HG03103 (cell line): ENCODE data around the gene WWTR1.

Experiments
- ATAC-seq: cut with Tn5 transposase; IDR thresholded peaks from one replicate; pipeline ENCODE4 v1.9.1; 2021; ENCODE audit warnings: low read depth; ENCODE audit not compliant: unreplicated experiment

The WWTR1 gene

GRCh38 chr3:149599236-149599635 lies 58.6 kb downstream of the WWTR1 start:
- ATAC-seq, result no peak

- no peak for ATAC-seq
Observed at GRCh38 chr3:149596134-149596770, 61.6 kb downstream of the WWTR1 start.

DNA sequence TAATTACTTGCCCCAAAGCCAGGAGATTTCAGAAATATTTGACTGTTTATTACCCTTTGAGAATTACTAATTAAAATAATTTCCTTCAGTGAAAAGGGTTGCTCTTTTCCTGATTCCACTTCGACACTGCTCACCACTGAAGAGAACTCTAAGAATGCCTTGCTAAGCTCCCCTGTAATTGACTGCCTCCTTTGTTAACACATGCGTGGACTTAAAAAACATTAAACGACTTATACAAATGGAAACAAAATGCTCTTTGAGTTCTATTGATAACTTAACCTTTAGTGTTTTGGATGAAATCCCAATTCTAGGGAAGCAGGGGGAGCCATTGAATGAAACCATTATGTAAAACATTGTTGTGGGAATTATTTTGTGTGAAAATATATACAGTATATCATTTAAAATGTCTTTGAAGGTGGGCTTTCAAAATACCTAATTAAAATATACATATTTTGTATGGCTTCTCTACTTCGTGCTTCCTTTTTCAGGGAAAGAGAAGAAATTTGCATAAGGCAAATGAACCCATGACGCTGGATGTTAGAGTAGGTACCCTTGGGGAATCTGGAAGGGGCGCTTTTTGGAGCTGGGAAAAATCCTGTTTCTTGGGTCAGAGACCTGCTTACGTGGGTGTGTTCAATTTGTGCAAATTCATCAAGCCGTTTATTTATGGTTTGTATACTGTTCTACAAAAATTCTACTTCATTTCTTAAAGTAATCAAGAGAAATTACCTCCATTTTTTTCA lies 64.2 kb downstream of the WWTR1 start:
- ATAC-seq, result no peak

- ATAC-seq, result no peak
Observed at GRCh38 chr3:149592758-149593240, 65.0 kb downstream of the WWTR1 start.

DNA sequence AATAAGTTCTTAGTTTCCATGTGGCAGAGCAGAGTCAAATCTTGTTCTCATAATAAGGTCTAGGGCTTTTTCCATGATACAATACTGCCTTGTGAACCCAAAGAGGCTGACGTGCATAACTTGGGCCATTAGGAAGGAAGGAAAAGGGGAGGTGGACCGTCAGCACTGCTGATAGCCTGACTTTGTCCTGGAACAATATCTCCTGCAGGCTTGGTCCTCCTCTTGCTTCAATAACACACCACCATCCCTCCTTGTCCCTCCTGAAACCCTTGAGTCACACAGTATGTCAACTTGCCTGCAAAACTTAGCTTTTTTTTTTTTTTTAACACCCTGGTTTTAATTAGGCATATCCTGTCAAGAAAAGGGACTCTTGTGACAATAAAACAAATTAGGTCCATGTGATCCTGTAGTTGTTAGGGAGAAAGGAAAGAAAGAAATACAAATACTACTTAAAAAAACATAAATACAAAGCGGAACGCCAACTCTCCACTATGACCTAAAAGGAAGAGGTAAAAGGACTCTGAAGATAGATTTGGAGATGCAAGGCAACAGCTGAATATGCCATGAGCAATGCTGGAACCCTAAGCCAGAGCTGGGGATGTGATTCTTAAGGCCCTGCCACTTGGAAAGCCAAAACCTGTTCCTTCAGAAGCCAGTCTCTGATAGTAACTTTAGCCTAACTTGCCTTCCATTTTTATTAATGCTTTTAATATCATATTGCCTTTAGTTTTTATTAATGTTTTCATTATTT lies 67.0 kb downstream of the WWTR1 start:
- no peak for ATAC-seq

GRCh38 chr3:149589332-149589731 lies 68.5 kb downstream of the WWTR1 start:
- no peak for ATAC-seq

- no peak for ATAC-seq
Observed at GRCh38 chr3:149588909-149589308, 68.9 kb downstream of the WWTR1 start.

DNA sequence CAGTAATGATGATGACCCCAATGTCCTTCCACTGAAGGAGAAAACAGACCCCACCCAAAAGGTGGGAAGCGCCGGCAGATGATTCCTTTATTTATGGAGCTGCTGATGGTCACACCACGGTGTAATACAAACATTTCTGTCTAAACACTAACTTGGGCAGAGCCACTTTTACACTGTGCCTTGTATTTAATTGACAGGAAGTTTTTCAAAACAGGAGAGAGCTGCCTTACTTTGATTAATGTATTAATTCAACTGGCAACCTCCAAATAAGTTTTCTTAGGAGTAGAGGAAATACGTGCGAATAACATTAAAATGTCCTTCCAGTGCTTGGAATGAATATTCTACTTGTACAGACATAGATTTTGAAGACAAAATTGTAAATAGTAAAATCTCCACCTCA lies 70.4 kb downstream of the WWTR1 start:
- ATAC-seq, result no peak

- no peak for ATAC-seq
Observed at GRCh38 chr3:149586871-149587270, 71.0 kb downstream of the WWTR1 start.

GRCh38 chr3:149585401-149585726 lies 72.5 kb downstream of the WWTR1 start:
- peak; percentile 80 for ATAC-seq

GRCh38 chr3:149583921-149584635 lies 73.7 kb downstream of the WWTR1 start:
- no peak for ATAC-seq

DNA sequence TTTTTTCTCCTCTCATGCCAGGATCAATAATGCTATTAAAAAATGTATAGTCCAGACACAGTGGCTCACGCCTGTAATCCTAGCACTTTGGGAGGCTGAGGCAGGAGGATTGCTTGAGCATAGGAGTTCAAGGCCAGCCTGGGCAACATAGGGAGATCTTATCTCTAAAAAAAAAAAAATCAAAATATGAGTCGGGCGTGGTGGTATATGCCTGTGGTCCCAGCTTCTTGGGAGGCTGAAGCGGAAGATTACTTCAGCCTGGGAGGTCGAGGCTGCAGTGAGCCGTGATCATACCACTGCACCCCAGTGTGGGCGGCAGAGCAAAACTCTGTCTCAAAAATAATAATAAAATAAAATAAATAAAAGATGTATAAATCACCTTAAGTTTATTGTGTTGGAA lies 75.4 kb downstream of the WWTR1 start:
- no peak for ATAC-seq

GRCh38 chr3:149581681-149582370 lies 76.0 kb downstream of the WWTR1 start:
- no peak for ATAC-seq

- ATAC-seq, result no peak
Observed at GRCh38 chr3:149581248-149581647, 76.6 kb downstream of the WWTR1 start.

DNA sequence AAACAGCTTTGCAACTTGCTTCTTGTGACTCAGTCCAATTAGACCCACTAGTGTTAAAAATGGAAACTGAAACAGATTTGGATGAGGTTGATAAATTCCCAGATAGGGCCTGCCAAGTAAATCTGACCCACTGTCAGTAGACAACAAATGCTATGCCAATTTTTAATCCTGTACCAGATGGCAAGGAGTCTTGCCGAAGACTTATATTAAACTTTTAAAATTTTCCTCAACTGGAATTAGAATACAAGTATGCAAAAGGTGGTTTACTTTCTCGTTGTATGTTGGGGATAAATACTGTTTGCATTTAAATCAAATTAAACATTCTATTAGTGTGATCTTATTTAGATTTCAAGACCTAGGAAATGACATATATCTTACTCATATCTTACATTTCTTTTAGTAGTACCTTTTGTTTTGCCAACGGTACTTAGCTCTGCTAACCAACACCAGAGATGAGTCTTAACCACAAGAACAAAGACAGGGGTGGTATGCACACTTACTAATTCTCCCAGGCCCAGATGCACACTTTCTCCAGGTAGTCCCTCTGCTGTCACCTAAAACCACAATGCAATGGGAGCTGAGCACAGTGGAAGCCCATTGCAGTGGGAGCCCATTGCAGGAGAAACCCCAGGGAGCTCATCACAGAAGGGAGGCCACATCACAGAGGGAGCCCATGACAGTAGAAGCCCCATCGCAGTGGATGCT lies 77.8 kb downstream of the WWTR1 start:
- no peak for ATAC-seq

- no peak for ATAC-seq
Observed at GRCh38 chr3:149579161-149579560, 78.7 kb downstream of the WWTR1 start.

GRCh38 chr3:149577801-149578200 lies 80.0 kb downstream of the WWTR1 start:
- ATAC-seq, result no peak

DNA sequence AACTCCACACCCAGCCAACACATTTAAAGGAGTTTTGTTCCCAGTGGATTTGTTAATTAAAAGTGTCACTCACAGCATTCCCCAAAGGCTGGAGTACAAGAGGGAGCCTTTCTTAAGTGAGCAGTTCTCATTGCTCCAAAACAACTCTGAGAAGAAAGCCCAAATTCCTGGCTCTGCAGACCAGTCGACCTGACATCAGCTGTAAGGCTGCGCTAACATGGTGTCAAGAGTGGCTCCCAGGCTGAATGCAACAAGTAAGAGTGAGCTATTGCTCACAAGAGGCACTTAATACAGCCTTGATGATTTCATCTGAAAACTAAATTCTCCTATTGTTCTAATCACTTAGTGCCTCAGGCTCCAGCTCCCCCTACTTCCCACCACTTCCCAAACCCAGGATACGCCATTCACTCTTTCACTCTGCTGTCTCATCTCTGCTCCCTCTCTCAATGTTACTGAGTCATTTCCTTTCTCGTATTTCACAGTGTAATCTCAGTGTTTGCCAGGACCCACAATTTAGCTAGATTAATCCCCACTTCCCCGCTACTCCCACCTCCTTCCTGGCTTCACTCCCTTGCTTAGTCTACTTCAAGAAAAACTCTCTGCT lies 81.8 kb downstream of the WWTR1 start:
- ATAC-seq, result no peak

DNA sequence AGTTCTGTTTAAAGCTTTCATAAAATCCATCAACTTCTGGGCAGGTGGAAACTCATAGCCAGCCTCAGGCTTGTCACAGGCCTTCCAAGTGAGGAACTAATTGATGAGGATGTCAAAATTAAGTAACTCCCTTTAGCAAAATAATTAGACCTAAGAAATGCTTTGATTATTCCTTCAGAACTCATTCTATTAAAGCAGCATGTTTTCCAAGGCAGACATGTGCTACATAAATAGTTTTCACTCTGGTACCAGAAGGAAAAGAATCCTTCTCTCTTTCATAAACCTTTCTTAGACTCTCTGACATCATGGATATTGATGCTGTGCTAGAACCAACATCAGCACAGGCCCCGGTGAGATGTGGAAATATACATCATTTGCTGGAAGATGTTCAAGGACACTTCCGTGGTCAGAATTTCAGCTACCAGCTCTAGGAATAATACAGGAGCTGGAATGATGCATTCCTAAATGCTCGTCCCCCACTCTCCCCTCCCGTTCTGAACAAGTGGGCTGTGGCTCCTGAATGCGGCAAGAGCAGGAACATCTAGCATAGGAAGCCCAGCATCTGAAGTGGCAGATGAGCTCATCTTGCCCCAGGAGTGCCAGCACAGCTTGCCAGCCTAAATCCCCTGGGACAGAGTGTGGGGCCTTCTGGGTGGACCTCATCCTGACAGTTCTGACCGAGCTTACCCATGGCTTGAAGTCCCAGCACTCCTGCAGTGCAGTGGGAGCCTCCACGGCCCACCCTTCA lies 82.4 kb downstream of the WWTR1 start:
- ATAC-seq, result no peak
